HG02642 (cell line): ENCODE data around the gene ZKSCAN2.

Experiments used
- ATAC-seq: cut with Tn5 transposase; IDR thresholded peaks from one replicate; pipeline ENCODE4 v1.9.1; 2021; ENCODE audit warnings: mild to moderate bottlenecking; ENCODE audit not compliant: unreplicated experiment, poor library complexity

ZKSCAN2 gene

DNA sequence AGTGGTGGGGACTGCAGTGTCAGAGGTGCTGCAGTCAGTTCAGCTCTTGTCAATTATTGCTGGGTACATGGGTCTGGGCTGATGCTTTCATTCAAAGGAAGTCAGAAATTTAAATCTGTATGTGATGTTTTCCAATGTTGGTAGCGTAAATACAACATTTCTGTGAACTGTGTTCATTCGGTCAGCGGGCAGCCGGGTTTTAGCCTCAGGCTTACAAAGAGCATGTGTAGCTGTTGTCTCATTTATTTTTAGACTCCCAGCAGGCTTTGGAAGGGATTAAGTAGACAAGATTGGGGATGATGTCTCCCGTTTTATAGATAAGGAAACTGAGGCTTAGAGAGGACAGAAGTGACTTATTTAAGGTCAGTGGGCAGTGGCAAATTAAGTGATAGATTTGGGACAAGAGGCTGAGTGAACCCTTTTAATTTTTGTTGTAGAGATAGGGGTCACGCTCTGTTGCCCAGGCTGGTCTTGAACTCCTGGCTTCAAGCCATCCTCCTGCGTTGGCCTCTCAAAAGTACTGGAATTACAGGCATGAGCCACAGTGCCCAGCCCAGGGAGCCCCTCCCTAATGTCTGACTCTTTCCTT lies 32.8 kb downstream of the ZKSCAN2 start:
- ATAC-seq: peak; percentile 13

GRCh38 chr16:25223964-25224363 lies 33.7 kb downstream of the ZKSCAN2 start:
- no peak for ATAC-seq

GRCh38 chr16:25222959-25223358 lies 34.7 kb downstream of the ZKSCAN2 start:
- ATAC-seq: no peak

DNA sequence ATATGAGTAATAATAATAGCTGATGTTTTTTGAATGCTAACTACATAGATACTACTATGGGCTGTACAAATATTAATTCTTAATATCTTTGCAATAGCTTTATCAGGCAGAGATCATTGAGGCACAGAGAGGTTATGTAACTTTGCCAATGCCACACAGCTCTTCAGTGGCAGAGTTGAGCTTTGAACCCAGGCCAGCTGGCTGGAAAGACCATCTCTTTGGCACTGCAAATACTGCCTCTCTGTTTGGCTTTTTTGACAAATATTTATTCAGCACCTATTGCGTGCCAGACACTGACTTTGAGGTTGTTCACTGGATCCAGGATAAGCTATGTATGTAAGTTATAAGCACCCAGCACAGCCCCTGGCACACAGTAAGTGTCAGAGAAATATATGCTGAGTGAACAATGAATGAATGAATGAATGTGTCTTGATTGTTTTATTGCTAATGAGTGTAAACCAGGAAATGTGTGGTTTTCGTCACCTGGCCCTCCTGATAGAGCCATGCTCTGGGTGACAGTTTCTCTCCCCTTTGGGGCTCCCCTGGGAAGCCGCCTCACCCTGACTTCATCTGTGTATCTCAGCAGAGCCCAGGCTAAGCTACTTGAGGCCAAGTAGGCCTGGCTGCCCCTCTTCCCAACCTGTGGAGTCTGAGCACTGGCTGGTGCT lies 38.4 kb downstream of the ZKSCAN2 start:
- no peak for ATAC-seq

DNA sequence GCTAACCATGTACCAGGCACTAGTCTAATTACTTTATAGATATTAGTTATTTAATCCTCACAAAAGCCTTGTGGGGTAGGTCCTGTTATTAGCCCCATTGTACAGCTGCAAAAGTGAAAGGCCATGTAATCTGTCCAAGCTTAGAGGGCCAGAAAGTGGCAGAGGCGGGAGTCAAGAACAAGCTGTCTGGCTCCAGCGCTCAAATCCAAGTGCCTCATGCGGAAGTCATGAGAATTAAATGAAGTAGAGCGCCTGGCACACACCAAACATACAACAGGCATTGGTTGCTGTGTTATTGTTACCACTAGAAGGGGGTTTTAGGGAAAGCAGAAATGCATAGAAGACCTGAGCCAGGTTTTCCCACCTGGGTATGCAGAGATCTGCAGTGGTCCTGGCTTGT lies 39.7 kb downstream of the ZKSCAN2 start:
- no peak for ATAC-seq

DNA sequence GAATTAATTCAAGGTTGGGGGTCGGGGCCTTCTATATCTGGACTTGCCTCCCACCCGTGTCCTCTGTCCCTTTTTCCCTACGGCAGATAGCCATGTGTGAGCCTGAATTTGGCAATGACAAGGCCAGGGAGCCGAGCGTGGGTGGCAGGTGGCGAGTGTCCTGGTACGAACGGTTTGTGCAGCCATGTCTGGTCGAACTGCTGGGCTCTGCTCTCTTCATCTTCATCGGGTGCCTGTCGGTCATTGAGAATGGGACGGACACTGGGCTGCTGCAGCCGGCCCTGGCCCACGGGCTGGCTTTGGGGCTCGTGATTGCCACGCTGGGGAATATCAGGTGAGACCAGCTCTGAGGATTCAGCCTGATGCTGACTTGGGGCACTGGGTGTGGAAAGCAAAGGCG lies 40.5 kb downstream of the ZKSCAN2 start:
- ATAC-seq: no peak

GRCh38 chr16:25213709-25214397 lies 43.8 kb downstream of the ZKSCAN2 start:
- no peak for ATAC-seq

GRCh38 chr16:25212636-25213035 lies 45.0 kb downstream of the ZKSCAN2 start:
- no peak for ATAC-seq

DNA sequence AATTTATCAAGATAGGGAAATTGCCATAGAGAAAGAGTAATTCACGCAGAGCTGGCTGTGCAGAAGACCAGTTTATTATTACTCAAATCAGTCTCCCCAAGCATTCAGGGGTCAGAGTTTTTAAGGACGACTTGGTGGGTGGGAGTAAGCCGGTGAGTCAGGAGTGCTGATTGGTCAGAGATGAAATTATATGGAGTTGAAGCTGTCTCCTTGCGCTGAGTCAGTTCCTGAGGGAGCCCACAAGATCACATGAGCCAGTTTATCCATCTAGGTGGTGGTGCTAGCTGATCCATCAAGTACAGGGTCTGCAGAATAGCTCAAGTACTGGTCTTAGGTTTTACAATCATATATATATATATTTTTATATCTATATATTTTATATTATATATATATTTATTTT lies 46.9 kb downstream of the ZKSCAN2 start:
- ATAC-seq: no peak

- ATAC-seq: no peak
These were observed 58.2 kb downstream of the ZKSCAN2 start for GRCh38 chr16:25199457-25199856.

DNA sequence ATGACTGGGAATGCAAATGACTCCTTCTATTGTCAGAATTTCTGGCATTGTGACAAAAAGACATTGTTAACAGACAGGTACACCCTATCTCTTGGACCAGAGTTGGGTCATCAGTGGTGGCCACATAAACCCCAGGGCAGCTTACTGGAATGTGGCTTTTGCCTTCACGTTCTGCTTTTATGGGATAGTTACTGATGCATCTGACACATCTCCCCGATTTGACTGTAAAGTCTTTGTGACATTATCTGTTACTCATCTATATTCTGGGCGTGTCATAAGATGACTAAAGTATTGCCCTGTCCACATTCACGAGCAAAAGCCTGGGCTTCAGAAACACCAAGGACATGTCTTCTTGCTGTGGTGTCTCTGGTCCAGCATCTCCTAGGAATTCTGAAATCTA lies 59.6 kb downstream of the ZKSCAN2 start:
- no peak for ATAC-seq

- ATAC-seq: no peak
These were observed 63.3 kb downstream of the ZKSCAN2 start for GRCh38 chr16:25194273-25194878.

DNA sequence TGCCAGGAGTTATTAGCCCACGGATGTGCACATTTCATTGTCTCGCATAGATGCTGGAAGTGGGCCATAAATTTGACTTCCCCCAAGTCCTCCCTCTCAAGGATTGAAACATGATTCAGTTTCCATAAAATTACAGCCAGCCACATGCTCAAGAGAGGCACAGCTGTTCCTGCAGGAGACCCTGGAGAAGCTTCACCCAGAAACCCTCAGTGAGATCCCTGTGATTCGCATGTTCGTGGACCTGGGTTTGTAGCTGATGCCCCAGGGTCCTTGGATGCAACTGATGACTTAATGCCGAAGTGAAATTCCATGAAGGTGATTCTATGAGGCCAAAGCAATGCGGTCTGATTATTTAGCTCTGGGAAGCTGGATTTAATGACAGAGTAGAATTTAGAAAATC lies 65.5 kb downstream of the ZKSCAN2 start:
- ATAC-seq: no peak

DNA sequence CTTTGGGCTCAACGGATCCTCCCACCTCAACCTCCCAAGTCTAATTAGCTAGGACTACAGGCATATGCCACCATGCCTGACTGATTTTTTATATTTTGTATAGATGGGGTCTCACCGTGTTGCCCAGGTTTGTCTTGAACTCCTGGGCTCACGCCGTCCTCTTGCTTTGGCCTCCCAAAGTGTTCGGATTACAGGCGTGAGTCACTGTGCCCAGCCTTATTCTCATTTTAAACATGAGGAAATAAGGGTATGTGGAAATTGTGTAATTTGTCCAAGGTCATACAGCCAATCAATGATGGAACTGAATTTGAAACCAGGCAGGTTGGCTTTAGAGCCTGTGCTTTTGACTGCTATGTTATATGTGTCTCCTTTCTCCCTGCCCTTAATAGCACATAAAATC lies 68.3 kb downstream of the ZKSCAN2 start:
- ATAC-seq: no peak

DNA sequence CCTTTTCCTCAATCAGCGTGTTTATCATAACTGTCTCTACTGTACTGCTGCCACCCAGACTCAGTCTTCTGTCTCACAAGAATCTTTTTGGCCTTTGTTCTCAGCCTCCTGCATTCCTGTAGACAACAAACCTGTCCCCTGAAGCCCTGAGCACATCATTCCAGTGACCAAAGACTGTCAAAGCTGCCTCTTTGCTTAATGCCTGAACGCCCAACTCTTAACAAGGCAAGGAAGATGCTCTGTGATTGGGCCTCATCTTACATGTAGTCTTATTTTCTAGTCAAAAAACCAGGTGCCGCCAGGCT lies 70.2 kb downstream of the ZKSCAN2 start:
- no peak for ATAC-seq
